NB4 (cell line): Measurements from ENCODE around the gene ACOD1.

Experiments
- POLR2A ChIP-seq: IDR thresholded peaks from 2 replicates; pipeline ENCODE4 v1.6.1; 2011; ENCODE audit warnings: mild to moderate bottlenecking; ENCODE audit not compliant: insufficient read length; ENCODE audit errors: extremely low read depth
- TF ChIP-seq, protein P1 (sequence below): IDR thresholded peaks from one replicate; pipeline ENCODE4 v1.5.1; 2012; ENCODE audit warnings: low read depth, low read length

DNA sequence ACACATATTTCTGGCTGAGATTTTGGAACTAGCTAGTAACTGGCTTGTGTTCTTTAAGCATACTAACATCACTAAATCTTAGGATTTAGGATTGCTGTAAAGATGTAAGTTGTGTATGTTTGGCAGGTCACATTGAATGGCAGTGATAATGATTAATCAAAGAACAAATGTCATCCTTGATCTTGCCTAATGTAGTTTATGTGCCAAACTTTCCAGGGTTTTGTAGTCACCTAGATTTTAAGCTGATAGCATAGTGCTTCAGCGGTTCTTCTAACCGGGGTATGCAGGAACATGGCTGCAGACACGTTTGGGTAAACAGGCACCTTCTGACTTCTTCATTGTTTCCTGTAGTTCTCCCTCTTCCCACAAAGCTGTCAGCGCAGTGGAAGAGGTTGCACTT, 53.2 kb downstream of the ACOD1 start:
- TF ChIP-seq, protein P1, sequence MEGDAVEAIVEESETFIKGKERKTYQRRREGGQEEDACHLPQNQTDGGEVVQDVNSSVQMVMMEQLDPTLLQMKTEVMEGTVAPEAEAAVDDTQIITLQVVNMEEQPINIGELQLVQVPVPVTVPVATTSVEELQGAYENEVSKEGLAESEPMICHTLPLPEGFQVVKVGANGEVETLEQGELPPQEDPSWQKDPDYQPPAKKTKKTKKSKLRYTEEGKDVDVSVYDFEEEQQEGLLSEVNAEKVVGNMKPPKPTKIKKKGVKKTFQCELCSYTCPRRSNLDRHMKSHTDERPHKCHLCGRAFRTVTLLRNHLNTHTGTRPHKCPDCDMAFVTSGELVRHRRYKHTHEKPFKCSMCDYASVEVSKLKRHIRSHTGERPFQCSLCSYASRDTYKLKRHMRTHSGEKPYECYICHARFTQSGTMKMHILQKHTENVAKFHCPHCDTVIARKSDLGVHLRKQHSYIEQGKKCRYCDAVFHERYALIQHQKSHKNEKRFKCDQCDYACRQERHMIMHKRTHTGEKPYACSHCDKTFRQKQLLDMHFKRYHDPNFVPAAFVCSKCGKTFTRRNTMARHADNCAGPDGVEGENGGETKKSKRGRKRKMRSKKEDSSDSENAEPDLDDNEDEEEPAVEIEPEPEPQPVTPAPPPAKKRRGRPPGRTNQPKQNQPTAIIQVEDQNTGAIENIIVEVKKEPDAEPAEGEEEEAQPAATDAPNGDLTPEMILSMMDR, result no peak
- no peak for TF ChIP-seq POLR2A
